GM12878 (cell line): Measurements from ENCODE around the gene UBB. TPM values are rescaled to one million over a fixed set of nuclear protein-coding genes. Genes with fewer than 3 reads are reported as not detected.
A peak's percentile ranks its signal among the peaks of the same experiment; 100 is the strongest.

Experiments
- ATAC-seq: fragments of 200-7000 bp; cut with Tn5 transposase; 3 replicates; pipeline ENCODE4 v1.9.1; 2020; ENCODE audit warnings: mild to moderate bottlenecking, moderate library complexity
- BruUV-seq: library from RNA; stranded (reverse); fragments of 400-500 nt; replicated peaks from 2 replicates; lab custom pipeline; 2021; lab: Mats Ljungman, UMichigan
- CTCF ChIA-PET: fragments of 300-600 bp; sonication (Branson Sonifier 250); formaldehyde crosslinking; extraction: SDS; loops from one replicate; lab custom pipeline; 2021; ENCODE audit warnings: inconsistent platforms; lab: Yijun Ruan, JAX
- POLR2A ChIA-PET: fragments of 350-600 bp; formaldehyde crosslinking; extraction: SDS; loops from one replicate; lab custom pipeline; 2021; ENCODE audit warnings: inconsistent platforms; lab: Charles Lee
- RAD21 ChIA-PET: fragments of 300-600 bp; sonication (Branson Sonifier 250); formaldehyde crosslinking; loops from one replicate; lab custom pipeline; 2023; ENCODE audit warnings: antibody characterized with exemption; ENCODE audit not compliant: unreplicated experiment; lab: Charles Lee
- SMC1A ChIA-PET: fragments of 300-600 bp; sonication (Branson Sonifier 250); formaldehyde crosslinking; loops from one replicate; lab custom pipeline; 2023; ENCODE audit not compliant: unreplicated experiment, uncharacterized antibody; lab: Charles Lee
- DNase-seq: peaks from one replicate; pipeline ENCODE4 v3.0.0-alpha.2; 2011; ENCODE audit warnings: low read depth, low spot score
- FAIRE-seq: peaks from 3 replicates; lab custom pipeline; 2011; peaks lifted over from hg19 to GRCh38; lab: Jason Lieb, UNC
- H2AFZ ChIP-seq: 2 replicates; pipeline ENCODE4 v1.6.0; 2011; ENCODE audit warnings: low read depth, low read length, control low read depth; ENCODE audit not compliant: control insufficient read depth
- H3K27ac ChIP-seq: 2 replicates; pipeline ENCODE4 v1.5.1; 2011; ENCODE audit warnings: control low read depth; ENCODE audit not compliant: control insufficient read depth, insufficient read depth
- H3K27me3 ChIP-seq, 2 experiments: replicated peaks in 1 of 2; 2 replicates each; pipeline versions ENCODE4 v1.6.0 to v1.6.1; 2011; ENCODE audit warnings: low read length in 1 of 2; ENCODE audit not compliant: control insufficient read depth in 2 of 2, insufficient read depth in 2 of 2
- H3K36me3 ChIP-seq, 2 experiments: 2 replicates each; pipeline ENCODE4 v1.5.1; 2011; ENCODE audit warnings: low read length in 1 of 2; ENCODE audit not compliant: control insufficient read depth in 2 of 2, insufficient read depth in 2 of 2
- H3K4me1 ChIP-seq: 2 replicates; pipeline ENCODE4 v1.6.1; 2011; ENCODE audit warnings: mild to moderate bottlenecking, low read length, moderate library complexity, mixed read lengths; ENCODE audit not compliant: control insufficient read depth, insufficient read depth
- H3K4me2 ChIP-seq: 2 replicates; pipeline ENCODE4 v1.6.0; 2011; ENCODE audit warnings: control low read depth; ENCODE audit not compliant: control insufficient read depth, insufficient read depth
- H3K4me3 ChIP-seq: fragments of 200-600 bp; sonication (generic); 2 replicates; pipeline ENCODE4 v1.5.1; 2016
- H3K79me2 ChIP-seq: 2 replicates; pipeline ENCODE4 v1.6.0; 2011; ENCODE audit warnings: low read length; ENCODE audit not compliant: control insufficient read depth, insufficient read depth
- H3K9ac ChIP-seq: 2 replicates; pipeline ENCODE4 v1.8.0; 2011; ENCODE audit warnings: low read length, control low read depth, mixed read lengths; ENCODE audit not compliant: control insufficient read depth, insufficient read depth
- H3K9me3 ChIP-seq: replicated peaks from 3 replicates; pipeline ENCODE4 v1.5.1; 2011; ENCODE audit warnings: mild to moderate bottlenecking, low read length; ENCODE audit not compliant: control insufficient read depth, insufficient read depth
- H4K20me1 ChIP-seq: 2 replicates; pipeline ENCODE4 v1.6.0; 2011; ENCODE audit not compliant: control insufficient read depth, insufficient read depth
- NBN ChIP-seq: fragments of 450-650 bp; IDR thresholded peaks from 2 replicates; pipeline ENCODE4 v1.6.1; 2016
- NFIC ChIP-seq: IDR thresholded peaks from 2 replicates; pipeline ENCODE4 v1.6.1; 2012; ENCODE audit warnings: low read depth, mild to moderate bottlenecking, inconsistent platforms, low read length, moderate library complexity
- WGBS: methylation state at CpG from one replicate; pipeline ENCODE4 v1.1.6; 2016; ENCODE audit warnings: low lambda C conversion rate; ENCODE audit not compliant: insufficient replicate concordance, insufficient coverage; ENCODE audit errors: missing lambda C conversion rate; 5-methylcytosine and 5-hydroxymethylcytosine counted together
- in situ Hi-C: fragments of 300-500 bp; cut with MboI; formaldehyde crosslinking; loops from 9 replicates; pipeline ENCODE4 v1.14.3; 2018; ENCODE audit warnings: mixed read lengths
- intact Hi-C: fragments of 100-400 bp; cut with micrococcal nuclease; formaldehyde crosslinking; loops from one replicate; pipeline ENCODE4 v1.14.2; 2022; ENCODE audit not compliant: unreplicated experiment
- polyA plus RNA-seq, 11 experiments: library from polyadenylated mRNA; depleted of rRNA in 4 of 11; unstranded in 6 of 11; stranded (reverse) in 5 of 11; fragments of >200 nt; fragmentation: Nextera tagmentation in 4 of 11; fragmentation: Illumina TruSeq in 1 of 11; extraction: Ambion mirVana in 4 of 11; extraction: Trizol in 1 of 11; gene quantifications; 1 replicate in 1 of 11; 2 replicates in 10 of 11; pipeline versions ENCODE4 v1.2.1 to v1.2.3, GENCODE V29; 2011 to 2016; ENCODE audit warnings: inconsistent platforms in 2 of 11, missing spikeins in 2 of 11, low read depth in 1 of 11
- total RNA-seq, 4 experiments: library from RNA; depleted of rRNA in 3 of 4; stranded (reverse); fragments of >200 nt in 3 of 4; fragmentation: Illumina TruSeq in 1 of 4; extraction: Trizol in 1 of 4; gene quantifications; 2 replicates each; pipeline versions ENCODE4 v1.2.1 to v1.2.3, GENCODE V29; 2013 to 2021
- TF ChIP-seq, protein P1 (sequence below): IDR thresholded peaks from 2 replicates; pipeline ENCODE4 v1.6.1; 2012; ENCODE audit warnings: low read length, inconsistent platforms
- TF ChIP-seq, protein P2 (sequence below): fragments of 150-350 bp; IDR thresholded peaks from 2 replicates; pipeline ENCODE4 v1.6.1; 2016; ENCODE audit warnings: low read depth, low read length
- TF ChIP-seq, protein P3 (sequence below): IDR thresholded peaks from 2 replicates; pipeline ENCODE4 v1.6.1; 2011; ENCODE audit warnings: low read depth, mild to moderate bottlenecking, low read length, moderate library complexity, borderline replicate concordance; ENCODE audit errors: extremely low read depth

Gene UBB
- total and polyA plus RNA-seq, 10 of the 15 experiments (the other 5 are each of a cell fraction or from before 2014, with no cell fraction given): 1,133 to 4,246 (median 2,099) TPM

DNA sequence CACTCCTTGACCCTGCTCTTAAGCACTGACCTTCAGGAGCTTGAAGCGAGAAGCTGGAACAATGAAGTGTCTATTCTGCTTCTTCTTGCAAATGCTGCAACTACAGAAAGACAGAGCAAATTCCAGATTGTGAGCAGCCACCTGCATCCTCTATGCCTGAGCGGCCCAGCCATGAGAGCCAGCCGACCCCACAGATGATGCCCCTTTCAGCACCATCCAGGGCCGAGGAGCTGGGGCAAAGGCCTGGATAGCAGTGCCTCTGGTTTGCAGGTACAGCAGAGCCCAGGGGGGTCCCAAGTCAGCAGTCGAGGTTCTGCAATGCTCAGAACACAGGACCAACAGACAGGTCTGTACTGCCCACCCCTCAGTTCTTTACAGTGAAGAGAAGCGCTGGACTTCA, 32.3 kb upstream of the UBB start:
- H3K27ac ChIP-seq: no peak overlapping the region
- peaks cover 1% of the 10 kb centered on the region; the same call in 1 of the 2 replicates for H3K4me1 ChIP-seq
- BruUV-seq: no TSS peak
- SMC1A ChIA-PET: no interaction called here
- H4K20me1 ChIP-seq: no peaks in the 10 kb centered on the region
- no peak for FAIRE-seq
- WGBS: 97% methylated on average over 6 of the region's 6 CpGs
- intact Hi-C loops (no loop called here), in situ Hi-C loops (no loop called here)
- H3K79me2 ChIP-seq: peaks cover 23% of the 10 kb centered on the region
- POLR2A ChIA-PET: no interaction called here
- no peak overlapping the region for H3K4me3 ChIP-seq
- no peaks in the 10 kb centered on the region for H3K9me3 ChIP-seq
- H3K36me3 ChIP-seq: peaks cover 5 to 7% of the 10 kb centered on the region in 2 experiments; a peak in 3 of 4 replicates
- RAD21 ChIA-PET: no interaction called here
- no peak for ATAC-seq
- H3K4me2 ChIP-seq: no peak overlapping the region
- DNase-seq: no peak
- H3K27me3 ChIP-seq: no peaks in the 10 kb centered on the region
- H3K9ac ChIP-seq: no peak overlapping the region
- H2AFZ ChIP-seq: no peak overlapping the region
- CTCF ChIA-PET: interaction anchor here (2.7 to 8.2 kb wide), 3 partner anchors 16 to 61 kb away, joined by 7 to 88 read pairs (median 38); no protein-coding TSS in a partner anchor
- TF ChIP-seq, protein P1, sequence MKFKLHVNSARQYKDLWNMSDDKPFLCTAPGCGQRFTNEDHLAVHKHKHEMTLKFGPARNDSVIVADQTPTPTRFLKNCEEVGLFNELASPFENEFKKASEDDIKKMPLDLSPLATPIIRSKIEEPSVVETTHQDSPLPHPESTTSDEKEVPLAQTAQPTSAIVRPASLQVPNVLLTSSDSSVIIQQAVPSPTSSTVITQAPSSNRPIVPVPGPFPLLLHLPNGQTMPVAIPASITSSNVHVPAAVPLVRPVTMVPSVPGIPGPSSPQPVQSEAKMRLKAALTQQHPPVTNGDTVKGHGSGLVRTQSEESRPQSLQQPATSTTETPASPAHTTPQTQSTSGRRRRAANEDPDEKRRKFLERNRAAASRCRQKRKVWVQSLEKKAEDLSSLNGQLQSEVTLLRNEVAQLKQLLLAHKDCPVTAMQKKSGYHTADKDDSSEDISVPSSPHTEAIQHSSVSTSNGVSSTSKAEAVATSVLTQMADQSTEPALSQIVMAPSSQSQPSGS: no peak
- TF ChIP-seq, all 136 proteins: peak for 0

DNA sequence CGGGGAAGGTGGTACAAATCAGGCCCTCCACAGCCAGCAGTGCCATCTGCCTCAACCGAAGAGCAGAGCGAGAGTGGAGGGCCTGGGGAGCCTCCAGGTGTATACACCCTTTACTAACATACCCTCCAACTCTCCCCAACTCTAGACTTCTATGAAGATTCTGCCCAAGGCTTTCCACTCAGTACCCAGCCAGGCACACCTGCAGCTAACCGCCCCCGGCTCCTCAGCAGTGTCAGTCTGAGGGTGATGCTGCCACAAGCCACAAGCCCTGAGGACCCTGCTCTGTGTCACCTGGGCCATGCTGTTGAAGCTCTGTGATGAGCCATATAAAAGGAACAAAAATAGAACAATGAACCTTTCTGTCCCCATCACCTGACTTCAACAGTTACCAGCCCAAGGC, 31.5 kb upstream of the UBB start:
- no peak overlapping the region for H3K27ac ChIP-seq
- H3K4me3 ChIP-seq: no peak overlapping the region
- TSS peak; percentile 30 for BruUV-seq
- H3K9me3 ChIP-seq: no peaks in the 10 kb centered on the region
- no peak overlapping the region for H3K4me2 ChIP-seq
- H3K79me2 ChIP-seq: peaks cover 23% of the 10 kb centered on the region
- in situ Hi-C loops: no loop called here
- peaks cover 5 to 7% of the 10 kb centered on the region in 2 experiments; a peak in 3 of 4 replicates for H3K36me3 ChIP-seq
- no peaks in the 10 kb centered on the region for H3K27me3 ChIP-seq
- no peak for TF ChIP-seq NBN
- TF ChIP-seq, protein P2, sequence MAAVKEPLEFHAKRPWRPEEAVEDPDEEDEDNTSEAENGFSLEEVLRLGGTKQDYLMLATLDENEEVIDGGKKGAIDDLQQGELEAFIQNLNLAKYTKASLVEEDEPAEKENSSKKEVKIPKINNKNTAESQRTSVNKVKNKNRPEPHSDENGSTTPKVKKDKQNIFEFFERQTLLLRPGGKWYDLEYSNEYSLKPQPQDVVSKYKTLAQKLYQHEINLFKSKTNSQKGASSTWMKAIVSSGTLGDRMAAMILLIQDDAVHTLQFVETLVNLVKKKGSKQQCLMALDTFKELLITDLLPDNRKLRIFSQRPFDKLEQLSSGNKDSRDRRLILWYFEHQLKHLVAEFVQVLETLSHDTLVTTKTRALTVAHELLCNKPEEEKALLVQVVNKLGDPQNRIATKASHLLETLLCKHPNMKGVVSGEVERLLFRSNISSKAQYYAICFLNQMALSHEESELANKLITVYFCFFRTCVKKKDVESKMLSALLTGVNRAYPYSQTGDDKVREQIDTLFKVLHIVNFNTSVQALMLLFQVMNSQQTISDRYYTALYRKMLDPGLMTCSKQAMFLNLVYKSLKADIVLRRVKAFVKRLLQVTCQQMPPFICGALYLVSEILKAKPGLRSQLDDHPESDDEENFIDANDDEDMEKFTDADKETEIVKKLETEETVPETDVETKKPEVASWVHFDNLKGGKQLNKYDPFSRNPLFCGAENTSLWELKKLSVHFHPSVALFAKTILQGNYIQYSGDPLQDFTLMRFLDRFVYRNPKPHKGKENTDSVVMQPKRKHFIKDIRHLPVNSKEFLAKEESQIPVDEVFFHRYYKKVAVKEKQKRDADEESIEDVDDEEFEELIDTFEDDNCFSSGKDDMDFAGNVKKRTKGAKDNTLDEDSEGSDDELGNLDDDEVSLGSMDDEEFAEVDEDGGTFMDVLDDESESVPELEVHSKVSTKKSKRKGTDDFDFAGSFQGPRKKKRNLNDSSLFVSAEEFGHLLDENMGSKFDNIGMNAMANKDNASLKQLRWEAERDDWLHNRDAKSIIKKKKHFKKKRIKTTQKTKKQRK: no peak
- TF ChIP-seq NFIC: no peak
- TF ChIP-seq, protein P3, sequence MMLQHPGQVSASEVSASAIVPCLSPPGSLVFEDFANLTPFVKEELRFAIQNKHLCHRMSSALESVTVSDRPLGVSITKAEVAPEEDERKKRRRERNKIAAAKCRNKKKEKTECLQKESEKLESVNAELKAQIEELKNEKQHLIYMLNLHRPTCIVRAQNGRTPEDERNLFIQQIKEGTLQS: no peak
- SMC1A ChIA-PET: interaction anchor here (0.6 to 4.3 kb wide), 10 partner anchors 10 to 177 kb away, joined by 3 to 28 read pairs (median 3); no protein-coding TSS in a partner anchor
- 99% methylated on average over 5 of the region's 5 CpGs for WGBS
- H3K4me1 ChIP-seq: peaks cover 3% of the 10 kb centered on the region; the same call in 1 of the 2 replicates
- no peak for ATAC-seq
- POLR2A ChIA-PET: interaction anchor here (0.7 to 1.2 kb wide), 3 partner anchors 138 to 650 kb away, joined by 3 to 4 read pairs (median 4); no protein-coding TSS in a partner anchor
- CTCF ChIA-PET: interaction anchor here (0.6 to 8.2 kb wide), 9 partner anchors 13 to 237 kb away, joined by 3 to 88 read pairs (median 3); no protein-coding TSS in a partner anchor
- no peaks in the 10 kb centered on the region for H4K20me1 ChIP-seq
- intact Hi-C loops: no loop called here
- H3K9ac ChIP-seq: no peak overlapping the region
- no peak for FAIRE-seq
- no peak overlapping the region for H2AFZ ChIP-seq
- RAD21 ChIA-PET: interaction anchor here (1.3 to 1.7 kb wide), 2 partner anchors 44 to 64 kb away, joined by 8 read pairs; no protein-coding TSS in a partner anchor
- DNase-seq: no peak
